GM19463 (cell line): ENCODE results near the gene TDO2.
A peak's percentile ranks its signal among the peaks of the same experiment; 100 is the strongest.
"Not testable (repeated sequence)": the region's sequence is repeated elsewhere in the genome, so short reads cannot be mapped to it uniquely, and the experiment has no call there.

Experiments
- ATAC-seq: cut with Tn5 transposase; IDR thresholded peaks from one replicate; pipeline ENCODE4 v1.9.1; 2021; ENCODE audit warnings: mild to moderate bottlenecking, moderate library complexity; ENCODE audit not compliant: unreplicated experiment

TDO2 gene

GRCh38 chr4:155903453-155903852 is at the start of gene TDO2:
TSS of gene TDO2 (plus strand) at chr4:155903696. CDS start at chr4:155903759, 63 bp downstream.
- no peak for ATAC-seq

GRCh38 chr4:155854582-155855226 is 48.8 kb upstream of the TDO2 start:
- no peak for ATAC-seq

GRCh38 chr4:155855897-155856296 is 47.6 kb upstream of the TDO2 start:
- no peak for ATAC-seq

GRCh38 chr4:155866177-155866576 is 37.3 kb upstream of the TDO2 start, which contains the start of gene ASIC5:
TSS of gene ASIC5 (minus strand) at chr4:155866277. CDS start at chr4:155866226, 51 bp downstream.
- ATAC-seq: no peak

- no peak for ATAC-seq
These were observed 27.6 kb upstream of the TDO2 start for GRCh38 chr4:155875878-155876277.

GRCh38 chr4:155877971-155878370 is 25.5 kb upstream of the TDO2 start:
- ATAC-seq: no peak

GRCh38 chr4:155878611-155879010 is 24.9 kb upstream of the TDO2 start:
- ATAC-seq: no peak

- ATAC-seq: no peak
These were observed 23.7 kb upstream of the TDO2 start for GRCh38 chr4:155879767-155880166.

GRCh38 chr4:155881555-155881954 is 21.9 kb upstream of the TDO2 start:
- ATAC-seq: peak; percentile 56

- no peak for ATAC-seq
These were observed 19.6 kb upstream of the TDO2 start for GRCh38 chr4:155883895-155884294.

- ATAC-seq: no peak
These were observed 17.8 kb upstream of the TDO2 start for GRCh38 chr4:155885666-155886065.

GRCh38 chr4:155887045-155887444 is 16.5 kb upstream of the TDO2 start:
- ATAC-seq: no peak

- no peak for ATAC-seq
These were observed 15.5 kb upstream of the TDO2 start for GRCh38 chr4:155887847-155888570.

GRCh38 chr4:155889031-155889793 is 14.3 kb upstream of the TDO2 start:
- ATAC-seq: peak; percentile 94

GRCh38 chr4:155889946-155890345 is 13.6 kb upstream of the TDO2 start:
- no peak for ATAC-seq

- ATAC-seq: no peak
These were observed 12.4 kb upstream of the TDO2 start for GRCh38 chr4:155891058-155891457.

- ATAC-seq: not testable (repeated sequence)
These were observed 5.1 kb upstream of the TDO2 start for GRCh38 chr4:155898371-155898770.

GRCh38 chr4:155899891-155900290 is 3.6 kb upstream of the TDO2 start:
- no peak for ATAC-seq

- ATAC-seq: peak; percentile 48
These were observed 3.1 kb upstream of the TDO2 start for GRCh38 chr4:155900381-155900780.

GRCh38 chr4:155901013-155901412 is 2.5 kb upstream of the TDO2 start:
- peak; percentile 18 for ATAC-seq

GRCh38 chr4:155904331-155904730 is 835 bp downstream of the TDO2 start:
- ATAC-seq: no peak
